ENCODE results near the gene OTUB2.

Gene OTUB2

GRCh38 chr14:94026173-94026888 is at the start of gene OTUB2:
TSS of gene OTUB2 (plus strand) at chr14:94026340. CDS start at chr14:94026538, 198 bp downstream.
- DNase-seq (ENCODE audit: low spot score) = peak; percentile 99

- no peak for DNase-seq (ENCODE audit: low spot score)
These were observed 49.6 kb upstream of the OTUB2 start, which contains the start of gene ASB2 for GRCh38 chr14:93976477-93977057. TSS of gene ASB2 (minus strand) at chr14:93976570. CDS start at chr14:93964539, 12,031 bp downstream.

- no peak for DNase-seq (ENCODE audit: low spot score)
These were observed 49.0 kb upstream of the OTUB2 start for GRCh38 chr14:93977171-93977570.

GRCh38 chr14:93977790-93978581 is 48.2 kb upstream of the OTUB2 start:
- DNase-seq (ENCODE audit: low spot score) = no peak

- DNase-seq (ENCODE audit: low spot score) = no peak
These were observed 47.4 kb upstream of the OTUB2 start for GRCh38 chr14:93978735-93979134.

GRCh38 chr14:93980456-93981201 is 45.5 kb upstream of the OTUB2 start:
- peak; percentile 92 for DNase-seq (ENCODE audit: low spot score)

GRCh38 chr14:93981316-93982229 is 44.6 kb upstream of the OTUB2 start:
- DNase-seq (ENCODE audit: low spot score) = no peak

GRCh38 chr14:93982230-93983007 is 43.7 kb upstream of the OTUB2 start:
- DNase-seq (ENCODE audit: low spot score) = no peak

- DNase-seq (ENCODE audit: low spot score) = no peak
These were observed 42.1 kb upstream of the OTUB2 start for GRCh38 chr14:93984070-93984469.

- peak; percentile 82 for DNase-seq (ENCODE audit: low spot score)
These were observed 41.1 kb upstream of the OTUB2 start for GRCh38 chr14:93984987-93985410.

GRCh38 chr14:93986955-93987354 is 39.2 kb upstream of the OTUB2 start:
- no peak for DNase-seq (ENCODE audit: low spot score)

- DNase-seq (ENCODE audit: low spot score) = no peak
These were observed 38.8 kb upstream of the OTUB2 start for GRCh38 chr14:93987376-93987775.

- no peak for DNase-seq (ENCODE audit: low spot score)
These were observed 38.2 kb upstream of the OTUB2 start for GRCh38 chr14:93987815-93988476.

- DNase-seq (ENCODE audit: low spot score) = no peak
These were observed 36.2 kb upstream of the OTUB2 start for GRCh38 chr14:93989939-93990338.

- no peak for DNase-seq (ENCODE audit: low spot score)
These were observed 34.9 kb upstream of the OTUB2 start for GRCh38 chr14:93991212-93991611.

- no peak for DNase-seq (ENCODE audit: low spot score)
These were observed 34.5 kb upstream of the OTUB2 start for GRCh38 chr14:93991649-93992048.

- no peak for DNase-seq (ENCODE audit: low spot score)
These were observed 32.8 kb upstream of the OTUB2 start for GRCh38 chr14:93993382-93993781.

GRCh38 chr14:93994919-93995682 is 31.0 kb upstream of the OTUB2 start:
- peak; percentile 77 for DNase-seq (ENCODE audit: low spot score)

- DNase-seq (ENCODE audit: low spot score) = no peak
These were observed 29.9 kb upstream of the OTUB2 start for GRCh38 chr14:93996130-93996695.
